K562 treated with DMSO at 1 percent for 48 hours (cell line): ENCODE measurements around the gene OR2M3. TPM values are rescaled to one million over a fixed set of nuclear protein-coding genes. Genes with fewer than 3 reads are reported as not detected.

ENCODE experiments used
- total RNA-seq: library from RNA; unstranded; fragments of 300-600 nt; gene quantifications from 2 replicates; pipeline ENCODE4 v1.2.3, GENCODE V29; 2022; ENCODE audit warnings: low replicate concordance; ENCODE audit errors: extremely low read depth

Gene OR2M3, protein sequence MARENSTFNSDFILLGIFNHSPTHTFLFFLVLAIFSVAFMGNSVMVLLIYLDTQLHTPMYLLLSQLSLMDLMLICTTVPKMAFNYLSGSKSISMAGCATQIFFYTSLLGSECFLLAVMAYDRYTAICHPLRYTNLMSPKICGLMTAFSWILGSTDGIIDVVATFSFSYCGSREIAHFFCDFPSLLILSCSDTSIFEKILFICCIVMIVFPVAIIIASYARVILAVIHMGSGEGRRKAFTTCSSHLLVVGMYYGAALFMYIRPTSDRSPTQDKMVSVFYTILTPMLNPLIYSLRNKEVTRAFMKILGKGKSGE
- not detected in 2 replicates for total RNA-seq

DNA sequence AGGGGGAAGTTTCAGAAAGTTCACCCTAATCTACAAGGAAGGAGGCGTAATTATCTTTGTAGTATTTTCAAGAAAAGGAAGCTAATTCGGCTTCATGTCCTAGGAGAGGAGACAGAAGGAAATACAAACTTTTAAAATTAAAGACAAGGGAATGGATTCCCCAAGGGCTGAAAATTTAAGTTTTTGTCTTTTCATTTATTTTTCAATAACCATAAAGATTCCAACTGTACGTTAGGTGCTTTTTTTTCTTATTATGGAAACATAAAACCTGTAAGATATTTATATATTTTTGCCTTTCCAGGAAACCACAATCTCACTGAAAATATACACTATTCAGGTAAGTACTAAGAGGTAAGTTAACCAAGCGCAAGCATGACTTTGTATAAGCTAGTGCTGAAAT, at the start of gene OR2M3:
Gene OR2M3 (plus strand): TSS at position 301 of the 400 bp plus-strand sequence. CDS start 5,803 bp downstream, outside the sequence.

DNA sequence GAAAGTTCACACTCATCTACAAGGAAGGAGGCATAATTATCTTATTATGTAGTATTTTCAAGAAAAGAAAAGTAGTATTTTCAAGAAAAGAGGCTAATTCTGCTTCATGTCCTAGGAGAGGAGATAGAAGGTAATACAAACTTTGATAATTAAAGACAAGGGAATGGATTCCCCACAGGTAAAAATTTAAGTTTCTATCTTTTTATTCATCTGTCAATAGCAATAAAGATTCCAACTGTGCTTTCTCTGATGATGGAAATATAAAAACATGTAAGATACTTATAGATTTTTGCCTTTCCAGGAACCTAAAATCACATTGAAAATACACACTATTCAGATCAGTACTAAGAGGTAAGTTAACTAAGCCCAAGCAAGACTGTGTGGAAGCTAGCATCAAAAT, 22.5 kb upstream of the OR2M3 start, which contains the start of gene OR2M2:
Gene OR2M2 (plus strand): TSS at position 301 of the 400 bp plus-strand sequence. CDS start 5,165 bp downstream, outside the sequence.

DNA sequence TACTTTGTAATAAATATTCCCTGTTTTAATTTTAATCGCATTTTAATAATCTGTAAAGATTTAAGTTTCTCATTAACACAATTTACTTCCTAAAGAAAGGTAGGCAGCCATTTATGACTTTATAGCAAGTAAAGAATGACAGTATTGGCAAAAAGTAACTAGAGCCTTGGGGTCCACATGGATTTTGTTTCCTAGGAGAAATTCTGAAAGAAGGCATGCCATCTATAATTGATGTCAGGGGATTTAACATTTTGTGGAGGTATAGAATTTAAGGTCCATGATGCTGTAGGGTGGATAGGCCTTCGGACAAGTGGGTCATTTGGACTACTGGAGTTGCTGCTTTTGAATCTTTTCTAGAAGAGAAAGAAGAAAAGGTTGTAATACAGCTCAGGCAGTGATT, 34.1 kb downstream of the OR2M3 start, which contains the start of gene OR2M4:
Gene OR2M4 (plus strand): TSS at position 301 of the 400 bp plus-strand sequence. CDS start 7,512 bp downstream, outside the sequence.

Other genes with a start within 250 kb of the OR2M3 start
- not detected in 2 replicates for gene OR2L8, start 248.4 kb upstream of the OR2M3 start, total RNA-seq
- not detected in 2 replicates for gene OR2AK2, start 232.0 kb upstream of the OR2M3 start, total RNA-seq
- gene OR2L5, start 183.6 kb upstream of the OR2M3 start, total RNA-seq = not detected in 2 replicates
- not detected in 2 replicates for gene OR2L2, start 167.2 kb upstream of the OR2M3 start, total RNA-seq
- not detected in 2 replicates for gene OR2L3, start 150.4 kb upstream of the OR2M3 start, total RNA-seq
- not detected in 2 replicates for gene OR2L13, start 102.1 kb upstream of the OR2M3 start, total RNA-seq
- gene OR2M5, start 52.1 kb upstream of the OR2M3 start, total RNA-seq = not detected in 2 replicates
- not detected in 2 replicates for gene OR2M2, start 22.4 kb upstream of the OR2M3 start, total RNA-seq
- not detected in 2 replicates for gene OR2M4, start 34.2 kb downstream of the OR2M3 start, total RNA-seq
- not detected in 2 replicates for gene OR2T33, start 80.7 kb downstream of the OR2M3 start, total RNA-seq
- not detected in 2 replicates for gene OR2T12, start 106.2 kb downstream of the OR2M3 start, total RNA-seq
- not detected in 2 replicates for gene OR2M7, start 127.3 kb downstream of the OR2M3 start, total RNA-seq
- not detected in 2 replicates for gene OR14C36, start 151.5 kb downstream of the OR2M3 start, total RNA-seq
- not detected in 2 replicates for gene OR2T4, start 164.4 kb downstream of the OR2M3 start, total RNA-seq
- not detected in 2 replicates for gene OR2T6, start 178.5 kb downstream of the OR2M3 start, total RNA-seq
- gene OR2T1, start 205.8 kb downstream of the OR2M3 start, total RNA-seq = not detected in 2 replicates
- gene OR2T2, start 248.4 kb downstream of the OR2M3 start, total RNA-seq = not detected in 2 replicates